ENCODE measurements around the gene FAM131C. TPM values are rescaled to one million over a fixed set of nuclear protein-coding genes. Genes with fewer than 3 reads are reported as not detected.

Gene FAM131C, protein sequence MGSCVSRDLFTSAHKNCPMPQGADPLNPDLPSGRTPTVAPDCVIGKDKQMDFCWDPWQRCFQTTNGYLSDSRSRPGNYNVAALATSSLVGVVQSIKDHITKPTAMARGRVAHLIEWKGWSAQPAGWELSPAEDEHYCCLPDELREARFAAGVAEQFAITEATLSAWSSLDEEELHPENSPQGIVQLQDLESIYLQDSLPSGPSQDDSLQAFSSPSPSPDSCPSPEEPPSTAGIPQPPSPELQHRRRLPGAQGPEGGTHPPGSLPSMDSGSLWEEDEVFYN
- 0.11 TPM in 1 of 2 replicates, not detected in the other for total RNA-seq (2014; rRNA removed; shearing (Covaris generic))

DNA sequence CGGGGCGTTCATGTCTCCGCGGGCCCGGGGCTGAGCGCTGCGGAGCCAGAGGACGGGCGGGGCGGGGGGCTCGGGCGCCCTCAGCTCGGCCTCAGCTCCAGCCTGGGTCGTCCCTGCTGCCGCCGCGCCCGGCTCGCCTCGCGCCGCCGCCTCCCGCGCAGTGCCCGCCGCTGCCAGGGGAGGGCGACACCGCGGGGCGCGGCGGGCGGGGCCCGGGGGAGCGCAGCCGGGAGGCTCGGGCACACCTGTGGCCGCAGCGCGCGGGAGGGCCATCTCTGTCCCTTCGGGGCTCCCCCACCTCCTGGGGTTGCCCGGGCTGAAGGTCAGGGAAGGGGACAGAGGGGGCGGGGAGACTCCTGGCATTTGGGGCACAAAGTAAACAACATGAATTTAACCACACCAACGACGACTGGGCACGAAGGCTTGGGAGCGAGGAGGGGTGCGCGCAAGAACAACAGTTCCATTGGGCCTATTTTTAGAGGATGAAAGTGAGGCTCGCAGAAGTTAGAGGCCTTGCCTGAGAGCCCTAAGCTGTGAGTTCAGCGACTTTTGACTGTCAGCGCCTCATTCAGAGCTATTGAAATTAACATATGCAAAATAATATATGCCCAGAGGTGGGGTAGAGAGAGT, at the start of gene FAM131C:
FAM131C (minus strand) TSS at position 162 of the 630 bp plus-strand sequence. CDS start 209 bp downstream, outside the sequence.
- Histone ChIP-seq H3K27ac (no peak within 1 kb of the TSS), H3K36me3 (no peaks in the 10 kb centered on the region), H3K4me1 (replicated peaks) (peaks cover 29% of the 10 kb centered on the region), H3K27me3 (replicated peaks) (no peaks in the 10 kb centered on the region; the same call in 1 of the 2 replicates), H3K4me3 (peak within 1 kb of the TSS; percentile 42), H3K9me3 (replicated peaks) (no peaks in the 10 kb centered on the region)
- DNase-seq (ENCODE audit: low read depth in 1 of 2, low spot score in 2 of 2): no peak

- H3K9me3 ChIP-seq (replicated peaks): no peaks in the 10 kb centered on the region
- no peak overlapping the region for H3K4me3 ChIP-seq
- no peak for DNase-seq (ENCODE audit: low read depth in 1 of 2, low spot score in 2 of 2)
- H3K27me3 ChIP-seq (replicated peaks): no peaks in the 10 kb centered on the region
- no peak overlapping the region for H3K27ac ChIP-seq
- peaks cover 29% of the 10 kb centered on the region for H3K4me1 ChIP-seq (replicated peaks)
- H3K36me3 ChIP-seq: peaks cover 57% of the 10 kb centered on the region
These were observed 49.5 kb upstream of the FAM131C start for GRCh38 chr1:16122916-16123315.

DNA sequence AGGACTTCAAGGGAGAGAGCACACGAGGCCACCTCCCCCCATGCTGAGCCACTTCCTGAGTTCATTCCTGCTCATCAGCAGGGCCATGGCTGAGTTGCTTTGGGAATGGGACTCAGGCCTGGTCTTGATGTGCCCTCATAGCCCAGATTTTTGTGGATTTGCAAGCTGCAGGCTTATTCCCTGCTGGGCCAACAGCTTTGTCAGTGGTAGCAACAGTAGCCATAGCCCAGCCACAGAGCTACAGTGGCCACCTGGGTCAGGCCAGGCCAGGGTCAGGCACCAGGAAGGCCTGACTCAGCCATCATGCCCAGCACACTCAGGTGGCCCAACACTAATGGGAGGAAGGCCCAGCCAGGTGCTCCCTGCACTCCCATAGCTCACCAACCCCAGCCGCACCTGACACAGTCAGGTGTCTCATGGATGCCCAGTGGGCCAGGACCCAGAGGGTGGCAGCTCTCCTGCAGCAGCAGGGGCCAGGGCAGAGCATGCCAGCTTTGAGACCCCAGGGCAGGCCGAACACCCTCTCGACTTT, 49.0 kb upstream of the FAM131C start:
- H3K27me3 ChIP-seq (replicated peaks): no peaks in the 10 kb centered on the region
- no peak overlapping the region for H3K4me3 ChIP-seq
- no peaks in the 10 kb centered on the region for H3K9me3 ChIP-seq (replicated peaks)
- no peak for DNase-seq (ENCODE audit: low read depth in 1 of 2, low spot score in 2 of 2)
- peaks cover 34% of the 10 kb centered on the region for H3K4me1 ChIP-seq (replicated peaks)
- peaks cover 52% of the 10 kb centered on the region for H3K36me3 ChIP-seq
- H3K27ac ChIP-seq: no peak overlapping the region

- Histone ChIP-seq H3K36me3 (peaks cover 38% of the 10 kb centered on the region), H3K27me3 (replicated peaks) (no peaks in the 10 kb centered on the region), H3K4me3 (no peak overlapping the region), H3K4me1 (replicated peaks) (peaks cover 44% of the 10 kb centered on the region), H3K9me3 (replicated peaks) (no peaks in the 10 kb centered on the region), H3K27ac (no peak overlapping the region)
- DNase-seq (ENCODE audit: low read depth in 1 of 2, low spot score in 2 of 2): no peak
These were observed 47.5 kb upstream of the FAM131C start for GRCh38 chr1:16120940-16121410.

DNA sequence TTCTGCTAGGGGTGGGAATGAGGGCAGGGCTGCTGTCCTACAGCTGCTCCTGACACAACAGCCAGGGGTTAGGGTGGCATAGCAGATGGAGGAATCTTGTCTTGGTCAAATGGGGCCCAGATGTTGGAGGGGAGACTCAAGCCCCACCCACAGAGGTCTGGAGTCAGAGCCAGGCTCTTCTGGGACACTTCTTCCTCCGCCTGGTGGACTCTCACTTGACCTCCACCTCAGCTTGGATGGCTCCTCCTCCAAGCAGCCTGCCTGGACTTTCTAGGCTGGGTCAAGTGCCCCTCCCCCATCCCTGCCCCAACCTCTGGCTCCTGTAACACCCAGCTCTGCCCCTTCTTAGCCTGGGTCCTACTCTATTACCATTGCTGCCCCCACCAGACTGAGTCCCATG, 47.0 kb upstream of the FAM131C start:
- no peaks in the 10 kb centered on the region for H3K27me3 ChIP-seq (replicated peaks)

DNA sequence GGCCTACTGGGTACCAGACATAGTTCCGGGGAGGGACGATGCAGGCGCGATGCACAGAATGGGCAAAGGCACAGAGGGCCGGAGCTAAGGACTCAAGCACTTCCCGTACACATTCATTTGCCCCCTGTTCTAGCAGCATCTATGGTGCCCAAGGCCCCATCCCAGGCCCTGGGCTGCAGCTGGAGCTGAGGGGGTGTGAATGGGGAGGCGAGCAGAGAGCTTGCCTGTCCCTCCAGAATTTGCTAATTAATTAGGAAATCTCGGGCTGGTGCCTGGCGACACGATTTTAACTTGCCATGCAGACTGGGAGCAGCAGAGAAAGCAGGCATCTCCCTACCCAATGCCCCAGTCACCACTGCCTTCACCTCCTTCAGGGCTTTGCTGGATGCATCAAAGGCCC, 46.5 kb upstream of the FAM131C start:
- Histone ChIP-seq H3K4me1 (replicated peaks) (peaks cover 44% of the 10 kb centered on the region), H3K4me3 (no peak overlapping the region), H3K36me3 (peaks cover 29% of the 10 kb centered on the region), H3K9me3 (replicated peaks) (no peaks in the 10 kb centered on the region), H3K27ac (no peak overlapping the region), H3K27me3 (replicated peaks) (no peaks in the 10 kb centered on the region)
- no peak for DNase-seq (ENCODE audit: low read depth in 1 of 2, low spot score in 2 of 2)

More for the DNA sequence above, 47.0 kb upstream of the FAM131C start:
- Histone ChIP-seq H3K27ac (no peak overlapping the region), H3K4me3 (no peak overlapping the region), H3K4me1 (replicated peaks) (peaks cover 44% of the 10 kb centered on the region), H3K36me3 (peaks cover 32% of the 10 kb centered on the region), H3K9me3 (replicated peaks) (no peaks in the 10 kb centered on the region)
- DNase-seq (ENCODE audit: low read depth in 1 of 2, low spot score in 2 of 2): no peak

- DNase-seq (ENCODE audit: low read depth in 1 of 2, low spot score in 2 of 2): no peak
- Histone ChIP-seq H3K4me1 (replicated peaks) (peaks cover 44% of the 10 kb centered on the region), H3K27me3 (replicated peaks) (no peaks in the 10 kb centered on the region), H3K36me3 (peaks cover 25% of the 10 kb centered on the region), H3K9me3 (replicated peaks) (no peaks in the 10 kb centered on the region), H3K4me3 (no peak overlapping the region), H3K27ac (no peak overlapping the region)
These were observed 46.1 kb upstream of the FAM131C start for GRCh38 chr1:16119504-16119903.

- Histone ChIP-seq H3K4me1 (replicated peaks) (peaks cover 44% of the 10 kb centered on the region), H3K9me3 (replicated peaks) (no peaks in the 10 kb centered on the region), H3K27me3 (replicated peaks) (no peaks in the 10 kb centered on the region), H3K4me3 (no peak overlapping the region), H3K27ac (no peak overlapping the region), H3K36me3 (peaks cover 17% of the 10 kb centered on the region)
- DNase-seq (ENCODE audit: low read depth in 1 of 2, low spot score in 2 of 2): no peak
These were observed 45.3 kb upstream of the FAM131C start for GRCh38 chr1:16118706-16119105.

DNA sequence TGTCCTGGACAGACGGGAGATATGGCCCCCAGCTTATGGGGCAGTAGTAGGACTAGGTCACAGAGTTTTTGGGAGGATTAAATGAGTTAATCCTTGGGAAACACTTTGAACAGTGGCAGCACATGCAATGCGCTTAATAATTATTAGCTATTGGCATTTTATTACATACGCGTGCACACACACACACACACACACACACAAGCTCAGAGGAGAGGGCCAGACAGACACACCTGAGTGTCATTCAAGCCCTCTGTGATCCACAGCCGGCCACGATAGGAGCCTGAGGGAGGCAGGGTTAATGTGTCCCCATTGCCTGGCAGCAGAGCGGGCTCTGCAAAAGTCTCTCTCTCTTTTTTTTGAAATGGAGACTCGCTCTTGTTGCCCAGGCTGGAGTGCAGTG, 44.5 kb upstream of the FAM131C start:
- peaks cover 47% of the 10 kb centered on the region for H3K4me1 ChIP-seq (replicated peaks)

GRCh38 chr1:16117369-16117768, 43.9 kb upstream of the FAM131C start:
- H3K27me3 ChIP-seq (replicated peaks): no peaks in the 10 kb centered on the region
- DNase-seq (ENCODE audit: low read depth in 1 of 2, low spot score in 2 of 2): peak; percentile 64 to 72
- H3K4me1 ChIP-seq (replicated peaks): peaks cover 47% of the 10 kb centered on the region
- H3K36me3 ChIP-seq: peaks cover 4% of the 10 kb centered on the region
- no peak overlapping the region for H3K4me3 ChIP-seq
- no peaks in the 10 kb centered on the region for H3K9me3 ChIP-seq (replicated peaks)
- no peak overlapping the region; the same call in 1 of the 2 replicates for H3K27ac ChIP-seq

More for the DNA sequence above, 44.5 kb upstream of the FAM131C start:
- Histone ChIP-seq H3K4me3 (no peak overlapping the region), H3K36me3 (peaks cover 10% of the 10 kb centered on the region), H3K27me3 (replicated peaks) (no peaks in the 10 kb centered on the region), H3K9me3 (replicated peaks) (no peaks in the 10 kb centered on the region), H3K27ac (no peak overlapping the region)
- DNase-seq (ENCODE audit: low read depth in 1 of 2, low spot score in 2 of 2): no peak

DNA sequence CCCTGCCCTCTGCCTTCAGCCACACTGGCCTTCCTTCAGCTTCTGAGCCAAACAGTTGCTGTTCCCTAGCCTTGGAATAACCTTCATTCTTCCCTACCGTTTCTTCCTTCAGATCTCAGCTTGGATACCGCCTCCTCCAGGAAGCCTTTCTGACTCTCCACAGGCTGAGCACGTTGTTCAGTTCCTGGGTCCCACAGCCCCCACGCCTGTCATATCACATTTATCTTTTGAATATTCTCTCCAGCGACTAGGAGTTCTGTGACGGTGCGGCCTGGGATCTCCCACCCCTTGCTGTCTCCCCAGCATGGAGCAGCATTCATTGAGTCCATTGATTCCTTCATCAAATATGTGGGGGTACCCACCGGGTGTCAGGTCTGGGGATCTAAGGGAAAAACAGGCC, 43.2 kb upstream of the FAM131C start:
- Histone ChIP-seq H3K27me3 (replicated peaks) (no peaks in the 10 kb centered on the region), H3K27ac (no peak overlapping the region), H3K9me3 (replicated peaks) (no peaks in the 10 kb centered on the region), H3K4me1 (replicated peaks) (peaks cover 49% of the 10 kb centered on the region), H3K36me3 (no peaks in the 10 kb centered on the region), H3K4me3 (no peak overlapping the region)
- no peak for DNase-seq (ENCODE audit: low read depth in 1 of 2, low spot score in 2 of 2)

GRCh38 chr1:16116002-16116401, 42.6 kb upstream of the FAM131C start:
- H3K4me1 ChIP-seq (replicated peaks): peaks cover 48% of the 10 kb centered on the region
- H3K27me3 ChIP-seq (replicated peaks): no peaks in the 10 kb centered on the region
- H3K9me3 ChIP-seq (replicated peaks): no peaks in the 10 kb centered on the region
- H3K27ac ChIP-seq: no peak overlapping the region
- H3K4me3 ChIP-seq: no peak overlapping the region
- H3K36me3 ChIP-seq: no peaks in the 10 kb centered on the region
- no peak for DNase-seq (ENCODE audit: low read depth in 1 of 2, low spot score in 2 of 2)

DNA sequence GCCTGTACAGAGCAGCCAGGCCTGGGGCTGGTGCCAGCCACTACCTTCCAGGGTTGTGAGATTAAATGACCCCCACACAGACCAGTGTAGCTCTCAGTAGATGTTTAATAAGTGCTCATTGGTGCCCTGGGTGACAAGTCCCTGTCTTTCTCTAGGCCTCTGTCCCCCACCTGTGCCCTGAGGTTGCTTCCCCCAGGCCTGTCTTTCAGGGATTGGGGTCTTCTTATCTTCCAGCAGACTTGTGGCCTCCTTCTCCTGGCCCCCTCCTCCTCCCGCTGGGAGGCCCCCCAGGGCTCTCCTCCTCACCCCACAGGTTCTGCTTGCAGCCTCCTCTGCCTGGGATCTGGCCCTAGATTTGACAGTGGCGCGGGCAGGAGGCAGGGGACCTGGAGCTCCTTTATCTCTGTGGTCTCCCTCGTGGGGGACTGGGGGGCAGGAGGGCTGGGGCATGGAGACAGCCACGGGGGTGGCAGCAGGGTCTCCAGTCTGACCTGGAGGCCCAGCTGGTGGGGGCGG, 42.1 kb upstream of the FAM131C start:
- no peaks in the 10 kb centered on the region for H3K27me3 ChIP-seq (replicated peaks)
- H3K4me1 ChIP-seq (replicated peaks): peaks cover 44% of the 10 kb centered on the region
- H3K4me3 ChIP-seq: no peak overlapping the region
- H3K36me3 ChIP-seq: no peaks in the 10 kb centered on the region
- no peak for DNase-seq (ENCODE audit: low read depth in 1 of 2, low spot score in 2 of 2)
- H3K9me3 ChIP-seq (replicated peaks): no peaks in the 10 kb centered on the region
- no peak overlapping the region for H3K27ac ChIP-seq
